DOHH2 (cell line): ENCODE data around the gene PRKCH.

Experiments
- H3F3A ChIP-seq: fragments of 200-600 bp; sonication (generic), shearing (Covaris generic); 2 replicates; pipeline ENCODE4 v1.6.0; 2016; ENCODE audit warnings: antibody characterized with exemption, mild to moderate bottlenecking; ENCODE audit not compliant: control insufficient read depth, insufficient read depth
- H3K27ac ChIP-seq: fragments of 200-600 bp; sonication (generic); 2 replicates; pipeline ENCODE4 v1.5.1; 2014; ENCODE audit warnings: low read depth, mild to moderate bottlenecking, low read length, moderate library complexity
- H3K27me3 ChIP-seq: fragments of 200-600 bp; sonication (generic); 2 replicates; pipeline ENCODE4 v1.6.1; 2014; ENCODE audit warnings: mild to moderate bottlenecking, low read length, mixed read lengths; ENCODE audit not compliant: control insufficient read depth
- H3K36me3 ChIP-seq: fragments of 200-600 bp; sonication (generic); 2 replicates; pipeline ENCODE4 v1.6.1; 2014; ENCODE audit warnings: mild to moderate bottlenecking, low read length, moderate library complexity, mixed read lengths; ENCODE audit not compliant: control insufficient read depth
- H3K4me1 ChIP-seq: fragments of 200-600 bp; sonication (generic); 2 replicates; pipeline ENCODE4 v1.6.1; 2014; ENCODE audit warnings: mild to moderate bottlenecking, low read length, mixed read lengths; ENCODE audit not compliant: control insufficient read depth
- H3K4me2 ChIP-seq: fragments of 200-600 bp; sonication (generic); 2 replicates; pipeline ENCODE4 v1.6.0; 2014; ENCODE audit warnings: mild to moderate bottlenecking, low read length, moderate library complexity
- H3K4me3 ChIP-seq: fragments of 200-600 bp; sonication (generic); 2 replicates; pipeline ENCODE4 v1.5.1; 2014; ENCODE audit warnings: mild to moderate bottlenecking, low read length, mixed read lengths
- H3K79me2 ChIP-seq: fragments of 200-600 bp; sonication (generic); 2 replicates; pipeline ENCODE4 v1.6.1; 2014; ENCODE audit warnings: mild to moderate bottlenecking, low read length, mixed read lengths; ENCODE audit not compliant: control insufficient read depth
- H3K9me2 ChIP-seq: fragments of 200-600 bp; sonication (generic); replicated peaks from 2 replicates; pipeline ENCODE4 v1.6.1; 2014; ENCODE audit warnings: mild to moderate bottlenecking, low read length, mixed read lengths; ENCODE audit not compliant: control insufficient read depth
- H3K9me3 ChIP-seq: fragments of 200-600 bp; sonication (generic); 2 replicates; pipeline ENCODE4 v1.6.1; 2014; ENCODE audit warnings: antibody characterized with exemption, low read length, mixed read lengths; ENCODE audit not compliant: control insufficient read depth, insufficient read depth
- H4K20me1 ChIP-seq: fragments of 200-600 bp; sonication (generic); 2 replicates; pipeline ENCODE4 v1.6.0; 2014; ENCODE audit warnings: low read depth, mild to moderate bottlenecking, antibody characterized with exemption, low read length, moderate library complexity; ENCODE audit not compliant: control insufficient read depth, insufficient read depth
- EZH2phosphoT487 ChIP-seq: fragments of 200-600 bp; sonication (generic); IDR thresholded peaks from 2 replicates; pipeline ENCODE4 v1.6.1; 2017; ENCODE audit warnings: borderline replicate concordance, mild to moderate bottlenecking, antibody characterized with exemption, low read length, moderate library complexity, mixed read lengths
- TF ChIP-seq, protein P1 (sequence below): fragments of 200-600 bp; sonication (generic); IDR thresholded peaks from one replicate; pipeline ENCODE4 v1.5.1; 2014; ENCODE audit warnings: antibody characterized with exemption, mild to moderate bottlenecking, low read depth, low read length; ENCODE audit not compliant: poor library complexity, severe bottlenecking

Gene PRKCH

DNA sequence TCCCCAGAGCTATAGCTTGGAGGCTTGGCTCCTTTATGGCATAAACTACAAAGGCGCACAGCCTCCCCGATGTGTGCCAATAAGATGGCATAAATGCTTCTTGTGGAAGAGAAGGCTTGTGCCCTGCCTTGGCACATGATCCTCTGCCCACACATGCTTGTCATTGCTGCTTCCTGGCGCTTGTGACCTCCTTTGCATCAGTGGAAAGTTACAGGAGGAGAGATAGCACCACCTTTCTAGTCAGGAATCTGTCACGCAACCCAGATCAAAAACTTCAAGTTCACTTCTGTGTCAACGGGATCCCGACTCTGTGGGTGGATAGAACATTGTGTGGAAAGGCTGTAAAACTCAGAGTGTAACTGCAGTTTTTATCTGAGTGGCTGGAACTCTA is 190.2 kb downstream of the PRKCH start:
- Histone ChIP-seq H3F3A (peaks cover 12% of the 10 kb centered on the region), H3K27ac (no peak overlapping the region), H3K9me3 (no peaks in the 10 kb centered on the region), H3K9me2 (no peaks in the 10 kb centered on the region), H3K27me3 (no peaks in the 10 kb centered on the region), H4K20me1 (no peaks in the 10 kb centered on the region), H3K4me3 (peak overlapping the region; percentile 25; the same call in 1 of the 2 replicates), H3K79me2 (no peaks in the 10 kb centered on the region), H3K4me2 (peak overlapping the region; percentile 52), H3K36me3 (no peaks in the 10 kb centered on the region), H3K4me1 (peaks cover 56% of the 10 kb centered on the region)
- TF ChIP-seq EZH2phosphoT487 = no peak
- TF ChIP-seq, protein P1, sequence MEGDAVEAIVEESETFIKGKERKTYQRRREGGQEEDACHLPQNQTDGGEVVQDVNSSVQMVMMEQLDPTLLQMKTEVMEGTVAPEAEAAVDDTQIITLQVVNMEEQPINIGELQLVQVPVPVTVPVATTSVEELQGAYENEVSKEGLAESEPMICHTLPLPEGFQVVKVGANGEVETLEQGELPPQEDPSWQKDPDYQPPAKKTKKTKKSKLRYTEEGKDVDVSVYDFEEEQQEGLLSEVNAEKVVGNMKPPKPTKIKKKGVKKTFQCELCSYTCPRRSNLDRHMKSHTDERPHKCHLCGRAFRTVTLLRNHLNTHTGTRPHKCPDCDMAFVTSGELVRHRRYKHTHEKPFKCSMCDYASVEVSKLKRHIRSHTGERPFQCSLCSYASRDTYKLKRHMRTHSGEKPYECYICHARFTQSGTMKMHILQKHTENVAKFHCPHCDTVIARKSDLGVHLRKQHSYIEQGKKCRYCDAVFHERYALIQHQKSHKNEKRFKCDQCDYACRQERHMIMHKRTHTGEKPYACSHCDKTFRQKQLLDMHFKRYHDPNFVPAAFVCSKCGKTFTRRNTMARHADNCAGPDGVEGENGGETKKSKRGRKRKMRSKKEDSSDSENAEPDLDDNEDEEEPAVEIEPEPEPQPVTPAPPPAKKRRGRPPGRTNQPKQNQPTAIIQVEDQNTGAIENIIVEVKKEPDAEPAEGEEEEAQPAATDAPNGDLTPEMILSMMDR = no peak

DNA sequence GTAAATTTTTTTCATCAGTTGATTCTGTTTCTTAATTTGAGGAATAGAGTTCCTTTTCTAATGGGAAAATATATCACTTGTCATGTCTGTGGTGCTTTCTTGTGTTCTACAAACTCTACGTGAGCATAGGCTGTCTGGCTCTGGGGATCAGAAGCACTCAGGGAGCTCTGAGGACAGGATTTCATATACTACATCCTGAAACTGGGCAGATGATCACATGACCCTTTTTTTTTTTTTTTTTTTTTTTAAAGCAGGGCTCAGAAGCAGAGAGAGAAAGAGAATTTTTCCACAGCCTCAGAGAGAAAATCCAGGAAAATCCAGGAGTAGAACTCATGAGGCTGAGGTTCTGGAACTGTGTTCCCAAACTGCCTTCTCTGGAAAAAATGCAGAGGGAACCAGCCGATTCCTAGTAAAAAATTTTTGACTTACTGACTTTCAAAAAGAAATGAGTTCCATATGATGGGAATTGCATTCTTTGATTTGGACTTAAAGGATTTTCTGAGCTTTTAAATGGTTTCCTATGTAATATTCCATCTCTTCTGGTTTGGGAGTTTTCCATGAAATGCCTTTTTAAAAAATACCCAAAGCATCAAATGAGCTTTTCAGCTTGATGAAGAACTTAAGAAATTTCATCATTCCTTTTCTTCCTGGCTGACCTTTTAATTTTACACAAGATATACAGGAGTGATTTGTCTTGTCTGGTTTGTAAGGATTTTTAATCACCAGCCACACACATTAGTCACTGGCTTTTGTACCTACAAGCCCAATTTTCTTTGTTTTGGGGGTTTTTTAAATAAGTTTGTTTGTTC is 190.9 kb downstream of the PRKCH start:
- H3F3A ChIP-seq = peaks cover 12% of the 10 kb centered on the region
- no peaks in the 10 kb centered on the region for H3K27me3 ChIP-seq
- no peaks in the 10 kb centered on the region for H3K9me3 ChIP-seq
- H4K20me1 ChIP-seq = no peaks in the 10 kb centered on the region
- H3K4me1 ChIP-seq = peaks cover 49% of the 10 kb centered on the region
- no peak for TF ChIP-seq EZH2phosphoT487
- TF ChIP-seq, protein P1 = no peak
- no peak overlapping the region for H3K27ac ChIP-seq
- peak overlapping the region; percentile 25; the same call in 1 of the 2 replicates for H3K4me3 ChIP-seq
- no peaks in the 10 kb centered on the region for H3K36me3 ChIP-seq
- H3K79me2 ChIP-seq = no peaks in the 10 kb centered on the region
- peak overlapping the region; percentile 52 for H3K4me2 ChIP-seq
- no peaks in the 10 kb centered on the region for H3K9me2 ChIP-seq

DNA sequence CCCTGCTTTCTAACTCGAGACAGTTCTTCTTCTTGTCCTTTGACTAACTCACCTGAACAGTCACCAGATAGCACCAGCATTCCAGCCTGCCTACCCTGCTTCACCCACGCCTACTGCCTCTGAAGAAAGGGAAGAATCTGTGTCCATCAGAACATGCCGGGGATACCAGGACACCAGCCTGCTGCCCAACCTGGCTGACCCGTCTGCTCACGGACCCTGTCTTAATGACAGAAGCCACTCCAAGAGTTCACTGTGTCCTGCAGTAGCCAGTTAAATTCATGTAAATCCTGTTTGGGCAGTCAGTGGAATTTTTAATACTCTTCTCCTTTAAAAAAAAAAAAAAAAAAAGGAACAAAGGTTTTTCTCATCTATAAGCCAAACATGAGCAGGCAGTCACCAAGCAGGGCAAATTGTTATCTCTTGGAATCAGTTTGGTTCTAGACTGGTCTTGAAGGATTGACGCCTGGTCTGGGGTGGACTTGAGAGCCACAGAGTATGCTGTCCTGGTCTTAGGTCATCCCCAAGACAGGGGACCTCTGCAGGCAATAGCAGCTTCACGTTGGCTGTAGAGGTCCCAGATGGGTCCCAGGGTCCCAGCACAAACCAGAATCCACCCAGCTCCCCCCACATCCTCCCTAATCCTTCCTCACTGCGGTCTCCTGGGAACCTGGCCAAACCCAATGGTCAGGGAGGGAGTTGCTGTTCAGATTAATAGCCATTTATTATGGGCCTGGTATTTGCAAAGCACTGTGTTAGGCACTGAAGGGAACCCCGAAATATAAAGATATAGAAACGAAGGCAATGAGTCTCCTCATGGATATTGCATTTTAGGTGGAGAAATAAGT is 192.8 kb downstream of the PRKCH start:
- H4K20me1 ChIP-seq = no peaks in the 10 kb centered on the region

More for the DNA sequence above, 192.8 kb downstream of the PRKCH start:
- no peak overlapping the region for H3K4me2 ChIP-seq
- peaks cover 31% of the 10 kb centered on the region for H3K4me1 ChIP-seq
- no peak overlapping the region for H3K27ac ChIP-seq
- no peaks in the 10 kb centered on the region for H3K79me2 ChIP-seq
- H3K9me2 ChIP-seq = no peaks in the 10 kb centered on the region
- H3K27me3 ChIP-seq = no peaks in the 10 kb centered on the region
- no peaks in the 10 kb centered on the region for H3K36me3 ChIP-seq
- H3K4me3 ChIP-seq = no peak overlapping the region
- no peak for TF ChIP-seq EZH2phosphoT487
- TF ChIP-seq, protein P1 = no peak
- no peaks in the 10 kb centered on the region for H3K9me3 ChIP-seq
- peaks cover 7% of the 10 kb centered on the region; the same call in 1 of the 2 replicates for H3F3A ChIP-seq
